ENCODE results near the gene CGB5. TPM values are rescaled to one million over a fixed set of nuclear protein-coding genes. Genes with fewer than 3 reads are reported as not detected.

Gene CGB5
- total RNA-seq, 1 experiment from 2014 or later = not detected

GRCh38 chr19:49085020-49085867, 41.6 kb downstream of the CGB5 start, which contains the start of gene SNRNP70:
Gene SNRNP70 (plus strand): TSS chr19:49085451. CDS start chr19:49086415, 964 bp downstream.
- in situ Hi-C loops (cut with HindIII; ENCODE audit: low pct_unique_long_range_greater_than_20kb, low sequenced_read_pairs) (no loop called here), intact Hi-C loops (cut with micrococcal nuclease; ENCODE audit: unreplicated experiment) (no loop called here)
- Histone ChIP-seq H3K36me3 (ENCODE audit: control insufficient read depth, insufficient read depth, low read length) (peaks cover 10% of the 10 kb centered on the region), H3K9me3 (ENCODE audit: control insufficient read depth, insufficient read depth, low read depth, low read length) (no peaks in the 10 kb centered on the region), H3K4me3 (ENCODE audit: low read depth in 2 of 2, low read length in 2 of 2) (peak within 1 kb of the TSS; percentile 93 to 95), H3K27ac (ENCODE audit: low read length) (peak within 1 kb of the TSS; percentile 94), H3K4me1 (ENCODE audit: control insufficient read depth, insufficient read depth, low read length) (no peaks in the 10 kb centered on the region), H3K27me3 (ENCODE audit: control insufficient read depth, insufficient read depth, low read length) (no peaks in the 10 kb centered on the region)
- BruUV-seq (replicated peaks) = no TSS peak
- ChIA-PET POLR2A (no interaction called here), CTCF (no interaction called here)
- peak; percentile 80 for TF ChIP-seq POLR2AphosphoS5 (IDR thresholded peaks at IDR 0.05; ENCODE audit: low read depth, low read length)
- TF ChIP-seq TCF7L2 (IDR thresholded peaks at IDR 0.05; ENCODE audit: low read depth, low read length) = no peak
- peak; percentile 23; the same call in 1 of the 2 replicates for TF ChIP-seq SIN3A (IDR thresholded peaks at IDR 0.05; ENCODE audit: borderline replicate concordance, insufficient read depth, low read depth, low read length)
- no peak for TF ChIP-seq REST (IDR thresholded peaks at IDR 0.05; ENCODE audit: insufficient read depth in 1 of 2, low read depth in 2 of 2, low read length in 1 of 2)
- no peak for TF ChIP-seq CTCF (IDR thresholded peaks at IDR 0.05)
- peak; percentile 80 for DNase-seq (ENCODE audit: low read depth, low spot score)
- ATAC-seq = peak; percentile 97

GRCh38 chr19:49085868-49086232, 42.2 kb downstream of the CGB5 start:
- ChIA-PET POLR2A (no interaction called here), CTCF (no interaction called here)
- in situ Hi-C loops (cut with HindIII; ENCODE audit: low pct_unique_long_range_greater_than_20kb, low sequenced_read_pairs) = no loop called here
- no peak for ATAC-seq
- Histone ChIP-seq H3K27ac (ENCODE audit: low read length) (peak overlapping the region; percentile 94), H3K9me3 (ENCODE audit: control insufficient read depth, insufficient read depth, low read depth, low read length) (no peaks in the 10 kb centered on the region), H3K4me3 (ENCODE audit: low read depth in 2 of 2, low read length in 2 of 2) (peak overlapping the region; percentile 93 to 95), H3K4me1 (ENCODE audit: control insufficient read depth, insufficient read depth, low read length) (no peaks in the 10 kb centered on the region), H3K27me3 (ENCODE audit: control insufficient read depth, insufficient read depth, low read length) (no peaks in the 10 kb centered on the region), H3K36me3 (ENCODE audit: control insufficient read depth, insufficient read depth, low read length) (peaks cover 13% of the 10 kb centered on the region)
- intact Hi-C loops (cut with micrococcal nuclease; ENCODE audit: unreplicated experiment) = no loop called here
- BruUV-seq (replicated peaks) = no TSS peak
- DNase-seq (ENCODE audit: low read depth, low spot score) = no peak
- TF ChIP-seq REST (IDR thresholded peaks at IDR 0.05; ENCODE audit: insufficient read depth in 1 of 2, low read depth in 2 of 2, low read length in 1 of 2) (no peak), SIN3A (IDR thresholded peaks at IDR 0.05; ENCODE audit: borderline replicate concordance, insufficient read depth, low read depth, low read length) (no peak), CTCF (IDR thresholded peaks at IDR 0.05) (no peak), POLR2AphosphoS5 (IDR thresholded peaks at IDR 0.05; ENCODE audit: low read depth, low read length) (no peak), TCF7L2 (IDR thresholded peaks at IDR 0.05; ENCODE audit: low read depth, low read length) (no peak)

Measured in Panc1 (cell line).